HEK293T (cell line): ENCODE data around the gene TSEN54.

Experiments
- CTCF ChIA-PET: fragments of 350-600 bp; formaldehyde crosslinking; extraction: SDS; loops from one replicate; lab custom pipeline; 2021; ENCODE audit warnings: antibody characterized with exemption, inconsistent platforms; lab: Yijun Ruan, JAX
- POLR2A ChIA-PET: fragments of 350-600 bp; formaldehyde crosslinking; extraction: SDS; loops from one replicate; lab custom pipeline; 2020; ENCODE audit warnings: antibody characterized with exemption, inconsistent platforms; lab: Yijun Ruan, JAX
- DNase-seq: peaks from one replicate; pipeline ENCODE4 v3.0.0; 2012; ENCODE audit warnings: mixed read lengths; ENCODE audit errors: extremely low spot score
- ARNT ChIP-seq: fragments of 450-650 bp; IDR thresholded peaks from 2 replicates; pipeline ENCODE4 v1.6.1; 2017; ENCODE audit warnings: mild to moderate bottlenecking
- BHLHE40 ChIP-seq: fragments of 450-650 bp; IDR thresholded peaks from 2 replicates; pipeline ENCODE4 v1.6.1; 2016; ENCODE audit warnings: mild to moderate bottlenecking, moderate library complexity, borderline replicate concordance
- CTBP1 ChIP-seq: fragments of 450-650 bp; IDR thresholded peaks from 2 replicates; pipeline ENCODE4 v1.6.1; 2016; ENCODE audit warnings: borderline replicate concordance
- ELF4 ChIP-seq: fragments of 450-650 bp; IDR thresholded peaks from 2 replicates; pipeline ENCODE4 v1.6.1; 2017; ENCODE audit warnings: antibody characterized with exemption
- FOXA1 ChIP-seq: fragments of 450-650 bp; IDR thresholded peaks from 2 replicates; pipeline ENCODE4 v1.6.1; 2016; ENCODE audit warnings: mild to moderate bottlenecking
- FOXK2 ChIP-seq: fragments of 450-650 bp; IDR thresholded peaks from 2 replicates; pipeline ENCODE4 v1.6.1; 2016; ENCODE audit warnings: mild to moderate bottlenecking
- FOXM1 ChIP-seq: fragments of 450-650 bp; IDR thresholded peaks from 2 replicates; pipeline ENCODE4 v1.6.1; 2017; ENCODE audit warnings: mild to moderate bottlenecking, borderline replicate concordance
- HDGF ChIP-seq: fragments of 450-650 bp; IDR thresholded peaks from 2 replicates; pipeline ENCODE4 v1.6.1; 2017; ENCODE audit warnings: antibody characterized with exemption, borderline replicate concordance
- L3MBTL2 ChIP-seq: fragments of 450-650 bp; conservative IDR thresholded peaks from 2 replicates; pipeline ENCODE4 v1.6.1; 2016; ENCODE audit warnings: mild to moderate bottlenecking
- LEF1 ChIP-seq: fragments of 450-650 bp; IDR thresholded peaks from 2 replicates; pipeline ENCODE4 v1.6.1; 2017; ENCODE audit warnings: mild to moderate bottlenecking, borderline replicate concordance
- NFRKB ChIP-seq: fragments of 450-650 bp; IDR thresholded peaks from 2 replicates; pipeline ENCODE4 v1.6.1; 2016; ENCODE audit warnings: mild to moderate bottlenecking, moderate library complexity
- PKNOX1 ChIP-seq: fragments of 450-650 bp; IDR thresholded peaks from 2 replicates; pipeline ENCODE4 v1.6.1; 2016
- SP1 ChIP-seq: fragments of 450-650 bp; IDR thresholded peaks from 2 replicates; pipeline ENCODE4 v1.6.1; 2017
- SUZ12 ChIP-seq: fragments of 450-650 bp; IDR thresholded peaks from 2 replicates; pipeline ENCODE4 v1.6.1; 2016; ENCODE audit warnings: mild to moderate bottlenecking
- TARDBP ChIP-seq: fragments of 450-650 bp; IDR thresholded peaks from 2 replicates; pipeline ENCODE4 v1.6.1; 2016
- ZNF384 ChIP-seq: fragments of 450-650 bp; IDR thresholded peaks from 2 replicates; pipeline ENCODE4 v1.6.1; 2016

Gene TSEN54

GRCh38 chr17:75566834-75567233, 50.5 kb downstream of the TSEN54 start:
- POLR2A ChIA-PET: no interaction called here
- TF ChIP-seq LEF1 (no peak), BHLHE40 (no peak), HDGF (no peak), ZNF384 (no peak), NFRKB (no peak), FOXM1 (no peak), SUZ12 (no peak), ARNT (no peak), TARDBP (no peak), L3MBTL2 (no peak), FOXK2 (no peak), CTBP1 (no peak), PKNOX1 (no peak), FOXA1 (no peak), SP1 (no peak), ELF4 (no peak)
- no peak for DNase-seq
- CTCF ChIA-PET: no interaction called here

GRCh38 chr17:75568412-75569255, 52.3 kb downstream of the TSEN54 start:
- no peak for DNase-seq
- CTCF ChIA-PET: no interaction called here
- TF ChIP-seq SP1 (no peak), FOXK2 (no peak), FOXA1 (no peak)
- POLR2A ChIA-PET: no interaction called here

- CTCF ChIA-PET: no interaction called here
- no peak for TF ChIP-seq ZNF384
- POLR2A ChIA-PET: no interaction called here
- DNase-seq: no peak
Observed at GRCh38 chr17:75570034-75570676, 53.8 kb downstream of the TSEN54 start.

- POLR2A ChIA-PET: interaction anchor here (0.8 kb wide), 1 partner anchor 96 kb away, joined by 3 read pairs; the partner anchor contains the start of genes RECQL5 and SAP30BP
- no peak for TF ChIP-seq NFRKB
- no peak for TF ChIP-seq SP1
- no peak for TF ChIP-seq PKNOX1
- TF ChIP-seq ELF4: no peak
- no peak for TF ChIP-seq HDGF
- TF ChIP-seq SUZ12: no peak
- no peak for TF ChIP-seq LEF1
- no peak for TF ChIP-seq ZNF384
- DNase-seq: no peak
- CTCF ChIA-PET: no interaction called here
Observed at GRCh38 chr17:75570772-75571171, 54.4 kb downstream of the TSEN54 start.

- TF ChIP-seq BHLHE40 (no peak), FOXK2 (no peak), HDGF (no peak), FOXM1 (no peak)
- ChIA-PET CTCF (no interaction called here), POLR2A (interaction anchor here (0.8 kb wide), 1 partner anchor 96 kb away, joined by 3 read pairs; the partner anchor contains the start of genes RECQL5 and SAP30BP)
Observed at GRCh38 chr17:75571197-75571884, 55.0 kb downstream of the TSEN54 start.

GRCh38 chr17:75571885-75572215, 55.5 kb downstream of the TSEN54 start:
- POLR2A ChIA-PET: no interaction called here
- TF ChIP-seq BHLHE40 (no peak), FOXM1 (no peak), TARDBP (no peak), SP1 (no peak), PKNOX1 (no peak), ELF4 (no peak), L3MBTL2 (no peak), LEF1 (no peak), SUZ12 (no peak), NFRKB (no peak), ARNT (no peak), CTBP1 (no peak), FOXA1 (no peak), FOXK2 (no peak), ZNF384 (no peak)
- CTCF ChIA-PET: no interaction called here
- DNase-seq: no peak

More at GRCh38 chr17:75571197-75571884, 55.0 kb downstream of the TSEN54 start:
- no peak for DNase-seq
